WTC11 (cell line): ENCODE data around the gene LHFPL6. TPM values are rescaled to one million over a fixed set of nuclear protein-coding genes. Genes with fewer than 3 reads are reported as not detected.

Experiments used
- ATAC-seq: fragments of 200-7000 bp; cut with Tn5 transposase; 2 replicates; pipeline ENCODE4 v1.10.0; 2021; ENCODE audit warnings: mild to moderate bottlenecking, moderate library complexity
- CTCF ChIA-PET: fragments of 300-600 bp; sonication (Branson Sonifier 250); formaldehyde crosslinking; loops from one replicate; lab custom pipeline; 2021; ENCODE audit warnings: antibody characterized with exemption; lab: Charles Lee
- POLR2A ChIA-PET: fragments of 350-600 bp; sonication (Branson Sonifier 250); formaldehyde crosslinking; loops from one replicate; lab custom pipeline; 2021; ENCODE audit warnings: antibody characterized with exemption; lab: Charles Lee
- DNase-seq: peaks from one replicate; pipeline ENCODE4 v3.0.0; 2021; ENCODE audit warnings: low spot score
- H3K27ac Mint-ChIP-seq: 2 replicates; pipeline ENCODE4 v1.8.0; 2021; ENCODE audit warnings: mixed read lengths
- H3K27me3 Mint-ChIP-seq: 2 replicates; pipeline ENCODE4 v1.8.0; 2021; ENCODE audit warnings: low read depth, mild to moderate bottlenecking, moderate library complexity, mixed read lengths
- H3K36me3 Mint-ChIP-seq: 2 replicates; pipeline ENCODE4 v1.8.0; 2021; ENCODE audit warnings: mixed read lengths
- H3K4me1 Mint-ChIP-seq: 2 replicates; pipeline ENCODE4 v1.8.0; 2022; ENCODE audit warnings: mixed read lengths
- H3K4me3 Mint-ChIP-seq: 2 replicates; pipeline ENCODE4 v1.8.0; 2021; ENCODE audit warnings: mild to moderate bottlenecking, moderate library complexity, mixed read lengths
- H3K9me3 Mint-ChIP-seq: 2 replicates; pipeline ENCODE4 v1.8.0; 2021; ENCODE audit warnings: mixed read lengths
- ATF3 ChIP-seq: sonication (generic); formaldehyde crosslinking; conservative IDR thresholded peaks from 2 replicates; pipeline ENCODE4 v1.8.1; 2022; ENCODE audit warnings: mild to moderate bottlenecking, missing genetic modification reagents
- CDX4 ChIP-seq: fragments of 250-450 bp; sonication (Bioruptor Pico); IDR thresholded peaks from 2 replicates; pipeline ENCODE4 v1.9.0; 2021; ENCODE audit warnings: moderate library complexity, mild to moderate bottlenecking, inconsistent platforms, borderline replicate concordance
- CREM ChIP-seq: sonication (generic); formaldehyde crosslinking; IDR thresholded peaks from 2 replicates; pipeline ENCODE4 v1.8.1; 2022; ENCODE audit warnings: mild to moderate bottlenecking, missing genetic modification reagents, moderate library complexity
- CTCF ChIP-seq: fragments of 200-600 bp; IDR thresholded peaks from 2 replicates; pipeline ENCODE4 v1.8.0; 2022; ENCODE audit warnings: antibody characterized with exemption
- EMX1 ChIP-seq: fragments of 250-450 bp; sonication (Bioruptor Pico); IDR thresholded peaks from 2 replicates; pipeline ENCODE4 v1.8.0; 2021; ENCODE audit warnings: mild to moderate bottlenecking
- ERG ChIP-seq: fragments of 250-450 bp; sonication (Bioruptor Pico); IDR thresholded peaks from 2 replicates; pipeline ENCODE4 v1.8.0; 2021; ENCODE audit warnings: mild to moderate bottlenecking
- GRHL2 ChIP-seq: fragments of 250-450 bp; sonication (Bioruptor Pico); IDR thresholded peaks from 2 replicates; pipeline ENCODE4 v1.8.0; 2022; ENCODE audit warnings: mild to moderate bottlenecking, moderate library complexity; ENCODE audit not compliant: insufficient replicate concordance, severe bottlenecking
- GTF2I ChIP-seq: fragments of 250-450 bp; sonication (Bioruptor Pico); conservative IDR thresholded peaks from 2 replicates; pipeline ENCODE4 v1.4.0; 2021; ENCODE audit warnings: mild to moderate bottlenecking
- JUN ChIP-seq: sonication (generic); formaldehyde crosslinking; IDR thresholded peaks from 2 replicates; pipeline ENCODE4 v1.8.0; 2023; ENCODE audit warnings: mild to moderate bottlenecking, missing genetic modification reagents
- MXD4 ChIP-seq: fragments of 250-450 bp; sonication (Bioruptor Pico); IDR thresholded peaks from 2 replicates; pipeline ENCODE4 v1.8.0; 2021; ENCODE audit warnings: mild to moderate bottlenecking, moderate library complexity, borderline replicate concordance
- NR1H2 ChIP-seq: sonication (generic); formaldehyde crosslinking; IDR thresholded peaks from 2 replicates; pipeline ENCODE4 v1.9.0; 2021; ENCODE audit warnings: mild to moderate bottlenecking, moderate library complexity, missing genetic modification reagents
- PRRX2 ChIP-seq: fragments of 250-450 bp; sonication (Bioruptor Pico); IDR thresholded peaks from 2 replicates; pipeline ENCODE4 v1.8.0; 2021; ENCODE audit warnings: mild to moderate bottlenecking
- TEAD4 ChIP-seq: sonication (generic); formaldehyde crosslinking; IDR thresholded peaks from 2 replicates; pipeline ENCODE4 v1.8.0; 2022; ENCODE audit warnings: mild to moderate bottlenecking, missing genetic modification reagents
- TP53 ChIP-seq: sonication (generic); formaldehyde crosslinking; IDR thresholded peaks from 2 replicates; pipeline ENCODE4 v1.8.1; 2023; ENCODE audit warnings: mild to moderate bottlenecking, missing genetic modification reagents
- ZBTB21 ChIP-seq: sonication (generic); formaldehyde crosslinking; IDR thresholded peaks from 2 replicates; pipeline ENCODE4 v1.8.1; 2023; ENCODE audit warnings: mild to moderate bottlenecking, missing genetic modification reagents, borderline replicate concordance
- ZMAT4 ChIP-seq: fragments of 250-450 bp; sonication (Bioruptor Pico); IDR thresholded peaks from 2 replicates; pipeline ENCODE4 v1.9.0; 2021; ENCODE audit warnings: mild to moderate bottlenecking
- ZNF121 ChIP-seq: sonication (generic); formaldehyde crosslinking; IDR thresholded peaks from 2 replicates; pipeline ENCODE4 v1.8.0; 2023; ENCODE audit warnings: missing genetic modification reagents
- ZNF138 ChIP-seq: sonication (generic); formaldehyde crosslinking; conservative IDR thresholded peaks from 2 replicates; pipeline ENCODE4 v1.8.1; 2022; ENCODE audit warnings: mild to moderate bottlenecking, moderate library complexity, missing genetic modification reagents
- ZNF281 ChIP-seq: sonication (generic); formaldehyde crosslinking; IDR thresholded peaks from 2 replicates; pipeline ENCODE4 v1.8.0; 2023; ENCODE audit warnings: mild to moderate bottlenecking, missing genetic modification reagents
- ZNF416 ChIP-seq: fragments of 250-450 bp; sonication (Bioruptor Pico); IDR thresholded peaks from 2 replicates; pipeline ENCODE4 v1.9.0; 2021; ENCODE audit warnings: mild to moderate bottlenecking, inconsistent platforms
- ZNF512 ChIP-seq: sonication (generic); formaldehyde crosslinking; IDR thresholded peaks from 2 replicates; pipeline ENCODE4 v1.8.1; 2022; ENCODE audit warnings: missing genetic modification reagents, borderline replicate concordance
- total RNA-seq: library from RNA; stranded (reverse); gene quantifications from 3 replicates; pipeline ENCODE4 v1.2.3, GENCODE V29; 2021

The LHFPL6 gene
- total RNA-seq, 1 experiment from 2014 or later, result 4.5 TPM

GRCh38 chr13:39324806-39325311 lies 278.1 kb downstream of the LHFPL6 start:
- ChIA-PET POLR2A (no interaction called here), CTCF (no interaction called here)
- Mint-ChIP-seq H3K27ac (no peak overlapping the region), H3K4me1 (peaks cover 35% of the 10 kb centered on the region), H3K4me3 (no peak overlapping the region), H3K9me3 (peaks cover 9% of the 10 kb centered on the region), H3K36me3 (peaks cover 2% of the 10 kb centered on the region), H3K27me3 (peaks cover 13% of the 10 kb centered on the region)
- no peak for DNase-seq
- TF ChIP-seq TP53, result no peak; the same call in 1 of the 2 replicates
- no peak for TF ChIP-seq ZNF512
- TF ChIP-seq ATF3 (CRISPR knock-in tag), result 0 out of 2 replicates have a peak, but pooled peaks have one; percentile 40
- peak; percentile 59; the same call in 1 of the 2 replicates for TF ChIP-seq ZBTB21
- no peak for TF ChIP-seq CDX4 (CRISPR knock-in tag)
- TF ChIP-seq EMX1 (CRISPR knock-in tag), result no peak
- no peak for ATAC-seq

- no peak overlapping the region for H3K27ac Mint-ChIP-seq
- TF ChIP-seq ZNF121 (CRISPR knock-in tag) (no peak), NR1H2 (CRISPR knock-in tag) (no peak), ZBTB21 (no peak), CREM (CRISPR knock-in tag) (no peak), GTF2I (no peak), PRRX2 (no peak)
- peaks cover 3% of the 10 kb centered on the region; the same call in 1 of the 2 replicates for H3K9me3 Mint-ChIP-seq
- DNase-seq (no peak), ATAC-seq (no peak)
- peaks cover 3% of the 10 kb centered on the region for H3K27me3 Mint-ChIP-seq
- CTCF ChIA-PET, result interaction anchor here (0.9 kb wide), 1 partner anchor 293 kb away, joined by 3 read pairs; no protein-coding TSS in a partner anchor
- POLR2A ChIA-PET, result no interaction called here
- no peak overlapping the region for H3K4me3 Mint-ChIP-seq
- H3K36me3 Mint-ChIP-seq, result no peaks in the 10 kb centered on the region
- peaks cover 18% of the 10 kb centered on the region for H3K4me1 Mint-ChIP-seq
Observed at GRCh38 chr13:39322836-39323585, 280.0 kb downstream of the LHFPL6 start.

GRCh38 chr13:39321574-39321973 lies 281.4 kb downstream of the LHFPL6 start:
- TF ChIP-seq ERG (CRISPR knock-in tag), result no peak
- ChIA-PET CTCF (no interaction called here), POLR2A (no interaction called here)
- DNase-seq (no peak), ATAC-seq (no peak)
- Mint-ChIP-seq H3K4me3 (no peak overlapping the region), H3K27me3 (peaks cover 3% of the 10 kb centered on the region; the same call in 1 of the 2 replicates), H3K36me3 (no peaks in the 10 kb centered on the region), H3K27ac (no peak overlapping the region), H3K9me3 (peaks cover 3% of the 10 kb centered on the region; the same call in 1 of the 2 replicates), H3K4me1 (peaks cover 12% of the 10 kb centered on the region)

GRCh38 chr13:39318161-39318560 lies 284.8 kb downstream of the LHFPL6 start:
- Mint-ChIP-seq H3K36me3 (no peaks in the 10 kb centered on the region), H3K4me1 (peaks cover 4% of the 10 kb centered on the region), H3K4me3 (no peak overlapping the region), H3K27me3 (peaks cover 3% of the 10 kb centered on the region; the same call in 1 of the 2 replicates), H3K27ac (no peak overlapping the region), H3K9me3 (no peaks in the 10 kb centered on the region)
- DNase-seq, result no peak
- no peak for ATAC-seq
- POLR2A ChIA-PET, result no interaction called here
- CTCF ChIA-PET, result no interaction called here
- TF ChIP-seq TEAD4 (no peak), GRHL2 (CRISPR knock-in tag) (no peak), ZNF138 (CRISPR knock-in tag) (no peak), ZNF416 (CRISPR knock-in tag) (no peak), CTCF (no peak), ZNF281 (no peak), ZMAT4 (CRISPR knock-in tag) (no peak), JUN (no peak), MXD4 (CRISPR knock-in tag) (no peak)
